Gastrocnemius medialis (tissue), 4 donors: ENCODE data around the gene WFIKKN1. TPM values are rescaled to one million over a fixed set of nuclear protein-coding genes. Genes with fewer than 3 reads are reported as not detected.
A peak's percentile ranks its signal among the peaks of the same experiment; 100 is the strongest.

Experiments
- ATAC-seq, 2 donors: fragments of 150-250 bp; one replicate each; pipeline ENCODE4 v1.9.1; 2016
- DNase-seq, 2 donors: peaks; one replicate each; pipeline ENCODE4 v3.0.0-alpha.2; 2019
- H3K27ac ChIP-seq, 4 donors: fragments of 200-600 bp; sonication (generic); 1 replicate in 1 of 4; 2 replicates in 3 of 4; pipeline ENCODE4 v1.5.1; 2016 to 2018; ENCODE audit warnings: mild to moderate bottlenecking in 2 of 4, moderate library complexity in 1 of 4
- H3K27me3 ChIP-seq, 3 donors: fragments of 200-600 bp; sonication (generic) in 2 of 3; 1 replicate in 1 of 3; 2 replicates in 2 of 3; pipeline versions ENCODE4 v1.5.1 to v1.6.0; 2016 to 2019; ENCODE audit warnings: mild to moderate bottlenecking in 1 of 3, moderate library complexity in 1 of 3
- H3K36me3 ChIP-seq, 2 donors: fragments of 200-600 bp; sonication (generic) in 1 of 2; one replicate each; pipeline ENCODE4 v1.5.1; 2017 to 2018
- H3K4me1 ChIP-seq, 2 donors: fragments of 200-600 bp; sonication (generic) in 1 of 2; one replicate each; pipeline ENCODE4 v1.5.1; 2016 to 2017; ENCODE audit warnings: mild to moderate bottlenecking in 2 of 2
- H3K4me3 ChIP-seq, 4 donors: fragments of 200-600 bp; sonication (generic) in 3 of 4; 1 replicate in 1 of 4; 2 replicates in 3 of 4; pipeline ENCODE4 v1.5.1; 2016 to 2019; ENCODE audit warnings: mild to moderate bottlenecking in 2 of 4
- H3K9me3 ChIP-seq, 3 donors: fragments of 200-600 bp; sonication (generic) in 2 of 3; 1 replicate in 1 of 3; 2 replicates in 2 of 3; pipeline ENCODE4 v1.5.1; 2016 to 2019
- CTCF ChIP-seq, 5 experiments: fragments of 450-650 bp in 3 of 5; fragments of 200-600 bp in 2 of 5; sonication (generic) in 2 of 5; IDR thresholded peaks in 4 of 5; conservative IDR thresholded peaks in 1 of 5; 1 replicate in 4 of 5; 2 replicates in 1 of 5; pipeline ENCODE4 v1.5.1; 2016 to 2019; ENCODE audit warnings: antibody characterized with exemption in 5 of 5, mild to moderate bottlenecking in 3 of 5, moderate library complexity in 3 of 5
- POLR2A ChIP-seq, 2 donors: fragments of 450-650 bp; IDR thresholded peaks; one replicate each; pipeline ENCODE4 v1.6.1; 2017; ENCODE audit warnings: antibody characterized with exemption in 2 of 2, mild to moderate bottlenecking in 2 of 2, moderate library complexity in 2 of 2
- in situ Hi-C, 4 donors: fragments of 200-750 bp; cut with MboI; loops; one replicate each; pipeline versions ENCODE4 v1.15.0 to v1.8.0; 2017; ENCODE audit warnings: low sequenced_read_pairs in 4 of 4
- intact Hi-C: fragments of 100-400 bp; cut with DNase I; formaldehyde crosslinking; loops from one replicate; pipeline ENCODE4 v1.15.1; 2023; ENCODE audit warnings: low total_unique reads
- total RNA-seq, 4 donors: library from RNA; depleted of rRNA; stranded (reverse); fragments of >200 nt; gene quantifications; one replicate each; pipeline versions ENCODE4 v1.1.0 to v1.2.3, GENCODE V29; 2016

The WFIKKN1 gene
- total RNA-seq, 4 donors from 2014 or later: 0.12 to 3.2 (median 1.3) TPM

GRCh38 chr16:662597-662996, 31.8 kb downstream of the WFIKKN1 start:
- H3K4me1 ChIP-seq: peaks cover 0 to 14% of the 10 kb centered on the region in 2 donors

GRCh38 chr16:666572-666971, 35.8 kb downstream of the WFIKKN1 start:
- in situ Hi-C loops: no loop called here
- Histone ChIP-seq H3K9me3 (no peaks in the 10 kb centered on the region), H3K4me1 (peaks cover 7 to 18% of the 10 kb centered on the region in 2 donors), H3K4me3 (no peak overlapping the region), H3K27me3 (no peaks in the 10 kb centered on the region), H3K27ac (no peak overlapping the region), H3K36me3 (peaks cover 0 to 24% of the 10 kb centered on the region in 2 donors)
- TF ChIP-seq CTCF (IDR thresholded peaks at IDR 0.05 in 4 of 5, conservative IDR thresholded peaks at IDR 0.05 in 1 of 5): no peak
- no peak for TF ChIP-seq POLR2A (IDR thresholded peaks at IDR 0.05)
- DNase-seq (no peak), ATAC-seq (no peak)
- intact Hi-C loops: no loop called here

More at GRCh38 chr16:662597-662996, 31.8 kb downstream of the WFIKKN1 start:
- no peak overlapping the region for H3K27ac ChIP-seq
- no peaks in the 10 kb centered on the region for H3K36me3 ChIP-seq
- ATAC-seq (no peak), DNase-seq (no peak)
- no peaks in the 10 kb centered on the region for H3K9me3 ChIP-seq
- TF ChIP-seq CTCF (IDR thresholded peaks at IDR 0.05 in 4 of 5, conservative IDR thresholded peaks at IDR 0.05 in 1 of 5) (no peak), POLR2A (IDR thresholded peaks at IDR 0.05) (no peak)
- intact Hi-C loops (no loop called here), in situ Hi-C loops (no loop called here)
- no peak overlapping the region for H3K4me3 ChIP-seq
- no peaks in the 10 kb centered on the region for H3K27me3 ChIP-seq

- ATAC-seq: no peak
- H3K27me3 ChIP-seq: no peaks in the 10 kb centered on the region
- H3K9me3 ChIP-seq: no peaks in the 10 kb centered on the region
- in situ Hi-C loops: no loop called here
- intact Hi-C loops: no loop called here
- DNase-seq: no peak
- no peak for TF ChIP-seq POLR2A (IDR thresholded peaks at IDR 0.05)
- TF ChIP-seq CTCF (IDR thresholded peaks at IDR 0.05 in 4 of 5, conservative IDR thresholded peaks at IDR 0.05 in 1 of 5): no peak
- peak overlapping the region in 2 of 4 donors; percentile 78 to 86 for H3K4me3 ChIP-seq
- H3K4me1 ChIP-seq: peaks cover 7 to 18% of the 10 kb centered on the region in 2 donors
- peaks cover 0 to 30% of the 10 kb centered on the region in 2 donors for H3K36me3 ChIP-seq
- H3K27ac ChIP-seq: peak overlapping the region; percentile 79 to 97 (median 92)
Measured at GRCh38 chr16:667113-667779, 36.5 kb downstream of the WFIKKN1 start.

- Histone ChIP-seq H3K27me3 (no peaks in the 10 kb centered on the region), H3K4me1 (peaks cover 7 to 18% of the 10 kb centered on the region in 2 donors), H3K9me3 (no peaks in the 10 kb centered on the region), H3K4me3 (peak within 1 kb of the TSS; percentile 78 to 98 (median 92)), H3K27ac (peak within 1 kb of the TSS; percentile 79 to 97 (median 92)), H3K36me3 (peaks cover 0 to 37% of the 10 kb centered on the region in 2 donors)
- in situ Hi-C loops (no loop called here), intact Hi-C loops (no loop called here)
- peak; percentile 77 to 98 (median 89) for TF ChIP-seq CTCF (IDR thresholded peaks at IDR 0.05 in 4 of 5, conservative IDR thresholded peaks at IDR 0.05 in 1 of 5)
- peak; percentile 49 to 87 for TF ChIP-seq POLR2A (IDR thresholded peaks at IDR 0.05)
- DNase-seq: peak; percentile 83 to 90
- ATAC-seq: peak; percentile 86 to 90
Measured at GRCh38 chr16:667780-668518, 37.2 kb downstream of the WFIKKN1 start, which contains the start of gene RHOT2. RHOT2 (plus strand) TSS chr16:668132; CDS start chr16:668200, 68 bp downstream.
